OCI-LY1 (cell line): ENCODE results near the gene ST7L.

ENCODE experiments used
- CTCF ChIP-seq: fragments of 200-600 bp; sonication (generic), shearing (Covaris generic); IDR thresholded peaks from 2 replicates; pipeline ENCODE4 v1.5.1; 2017; ENCODE audit warnings: mild to moderate bottlenecking, antibody characterized with exemption, low read length, moderate library complexity, mixed read lengths
- EZH2 ChIP-seq: fragments of 200-600 bp; sonication (generic), shearing (Covaris generic); IDR thresholded peaks from 2 replicates; pipeline ENCODE4 v1.8.0; 2017; ENCODE audit warnings: borderline replicate concordance, mixed run types, mild to moderate bottlenecking, antibody characterized with exemption, low read length, moderate library complexity, mixed read lengths

GRCh38 chr1:112527266-112528010, 91.5 kb downstream of the ST7L start:
- no peak for TF ChIP-seq EZH2
- TF ChIP-seq CTCF, result no peak
